A673 (cell line): ENCODE data around the gene HIPK3.

Experiments
- EZH2 ChIP-seq: fragments of 200-600 bp; sonication (generic); IDR thresholded peaks from 2 replicates; pipeline ENCODE4 v1.6.1; 2017; ENCODE audit warnings: borderline replicate concordance, low read depth, mild to moderate bottlenecking, mixed read lengths, antibody characterized with exemption, low read length; ENCODE audit not compliant: poor library complexity, severe bottlenecking
- TF ChIP-seq, protein P1 (sequence below): fragments of 300-800, 200-600 bp; sonication (generic); conservative IDR thresholded peaks from 2 replicates; pipeline ENCODE4 v1.5.1; 2017; ENCODE audit warnings: low read depth, mild to moderate bottlenecking, antibody characterized with exemption, low read length, moderate library complexity, mixed read lengths

- TF ChIP-seq, protein P1, sequence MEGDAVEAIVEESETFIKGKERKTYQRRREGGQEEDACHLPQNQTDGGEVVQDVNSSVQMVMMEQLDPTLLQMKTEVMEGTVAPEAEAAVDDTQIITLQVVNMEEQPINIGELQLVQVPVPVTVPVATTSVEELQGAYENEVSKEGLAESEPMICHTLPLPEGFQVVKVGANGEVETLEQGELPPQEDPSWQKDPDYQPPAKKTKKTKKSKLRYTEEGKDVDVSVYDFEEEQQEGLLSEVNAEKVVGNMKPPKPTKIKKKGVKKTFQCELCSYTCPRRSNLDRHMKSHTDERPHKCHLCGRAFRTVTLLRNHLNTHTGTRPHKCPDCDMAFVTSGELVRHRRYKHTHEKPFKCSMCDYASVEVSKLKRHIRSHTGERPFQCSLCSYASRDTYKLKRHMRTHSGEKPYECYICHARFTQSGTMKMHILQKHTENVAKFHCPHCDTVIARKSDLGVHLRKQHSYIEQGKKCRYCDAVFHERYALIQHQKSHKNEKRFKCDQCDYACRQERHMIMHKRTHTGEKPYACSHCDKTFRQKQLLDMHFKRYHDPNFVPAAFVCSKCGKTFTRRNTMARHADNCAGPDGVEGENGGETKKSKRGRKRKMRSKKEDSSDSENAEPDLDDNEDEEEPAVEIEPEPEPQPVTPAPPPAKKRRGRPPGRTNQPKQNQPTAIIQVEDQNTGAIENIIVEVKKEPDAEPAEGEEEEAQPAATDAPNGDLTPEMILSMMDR: no peak
- no peak for TF ChIP-seq EZH2
Measured at GRCh38 chr11:33315822-33316221, 58.6 kb downstream of the HIPK3 start.
